Muscle of back (tissue), 11 donors: ENCODE data around the gene TRIM47. TPM values are rescaled to one million over a fixed set of nuclear protein-coding genes. Genes with fewer than 3 reads are reported as not detected.

Experiments used
- DNase-seq, 3 donors: peaks; one replicate each; pipeline versions ENCODE4 v3.0.0 to v3.0.0-alpha.2; 2013
- polyA plus RNA-seq, 10 donors: library from polyadenylated mRNA; unstranded; fragments of 120-200 nt; gene quantifications; one replicate each; pipeline ENCODE4 v1.2.1, GENCODE V29; 2013; ENCODE audit not compliant: insufficient read length in 10 of 10

TRIM47 gene
- polyA plus RNA-seq, 10 donors, result 15.3 to 27.2 (median 21.3) TPM

DNA sequence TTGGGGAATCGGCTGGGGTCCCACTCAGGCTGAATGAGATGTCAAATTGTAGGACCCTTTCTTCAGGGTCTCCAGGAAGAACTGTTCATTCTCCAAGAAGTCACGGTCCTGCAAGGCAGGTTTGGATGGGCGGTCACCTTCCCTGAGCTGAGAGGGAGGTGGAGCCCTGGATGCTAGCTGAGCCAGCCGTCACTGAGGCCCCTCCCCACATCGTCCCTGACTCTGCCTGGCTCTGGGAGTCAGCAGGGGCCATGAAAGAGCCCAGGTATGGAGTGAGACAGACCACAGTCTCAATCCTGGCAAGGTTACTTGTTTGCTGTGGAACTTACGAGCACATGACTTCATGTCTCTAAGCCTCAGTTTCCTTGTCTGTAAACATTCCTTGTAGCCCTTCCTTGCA is 32.3 kb upstream of the TRIM47 start:
- no peak for DNase-seq

DNA sequence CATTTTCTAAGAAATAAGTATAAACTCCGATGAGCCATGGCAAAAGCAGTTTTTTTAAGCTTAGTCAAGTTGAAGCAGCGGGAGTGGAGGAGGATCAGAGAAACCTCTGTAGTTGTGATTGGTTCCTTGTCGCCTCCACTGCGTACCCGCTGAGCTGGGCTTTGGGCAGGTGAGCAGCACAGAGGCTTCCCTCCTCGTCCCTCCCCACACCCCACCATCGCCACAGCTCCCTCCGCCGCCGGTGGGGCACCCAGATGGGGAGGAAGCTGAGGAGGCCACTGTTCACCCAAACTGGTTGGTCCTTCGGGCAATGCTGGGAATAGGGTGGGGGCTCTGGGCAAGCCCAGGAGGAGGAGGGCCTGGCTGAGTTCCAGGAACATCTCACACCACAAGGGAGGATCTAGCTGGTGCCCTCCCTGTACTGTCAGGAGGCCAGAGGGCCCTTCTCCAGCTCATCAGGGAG is 31.5 kb upstream of the TRIM47 start:
- no peak for DNase-seq

DNA sequence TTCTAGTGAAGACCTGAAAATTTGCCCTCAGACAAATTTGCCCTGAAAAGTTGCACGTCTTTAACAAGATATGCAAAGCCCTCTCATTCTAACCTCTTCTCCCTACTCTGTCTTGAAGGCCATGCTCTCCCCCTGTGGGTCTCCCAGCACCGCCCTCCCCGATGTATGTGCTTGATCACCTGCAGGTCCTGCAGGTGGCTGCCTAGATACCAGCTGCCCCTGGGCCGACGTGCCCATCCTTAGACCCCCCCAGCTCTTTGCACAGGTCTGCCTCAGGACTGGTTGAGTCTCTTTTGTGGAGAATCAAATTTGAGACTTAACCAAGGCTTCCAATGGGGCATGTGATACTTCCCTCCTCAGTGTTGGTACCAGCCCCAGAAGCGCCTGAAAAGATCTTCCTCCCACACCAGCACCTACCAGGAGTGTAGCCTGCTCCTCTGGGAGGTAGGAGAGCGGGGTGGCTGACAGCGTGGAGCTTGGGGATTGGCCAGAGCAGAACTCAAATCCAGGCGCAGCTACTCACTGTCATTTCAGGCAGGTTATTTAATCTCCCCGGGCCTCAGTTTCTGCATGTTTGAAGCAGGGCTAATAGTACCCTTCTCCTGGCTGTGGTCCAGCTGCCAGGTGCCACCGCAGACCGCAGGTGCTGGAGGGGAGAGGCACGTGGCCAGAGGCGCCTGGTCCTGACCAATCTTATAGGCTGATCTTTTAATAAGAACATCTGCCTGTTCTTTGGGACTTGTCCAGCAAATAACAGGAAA is 30.9 kb upstream of the TRIM47 start:
- DNase-seq, result no peak

DNA sequence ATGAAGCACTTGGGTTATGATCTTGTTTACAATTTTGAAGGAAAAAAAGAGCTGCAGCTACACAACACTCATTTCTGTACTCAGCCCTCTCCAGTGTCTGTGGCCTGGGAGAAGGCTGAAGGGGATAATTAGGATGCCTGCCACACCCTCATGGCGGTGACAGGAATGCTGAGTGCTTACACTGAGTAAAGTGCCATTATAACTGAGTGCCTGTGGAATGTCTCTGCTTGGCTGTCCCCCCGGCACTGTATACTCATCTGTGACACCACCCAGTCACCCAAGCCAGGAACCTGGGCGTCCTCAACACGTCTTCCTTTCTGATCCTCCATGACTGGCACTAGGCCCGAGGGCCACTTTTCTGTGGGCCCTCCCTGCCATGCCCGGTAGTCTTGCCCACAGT is 29.8 kb upstream of the TRIM47 start:
- DNase-seq, result no peak

DNA sequence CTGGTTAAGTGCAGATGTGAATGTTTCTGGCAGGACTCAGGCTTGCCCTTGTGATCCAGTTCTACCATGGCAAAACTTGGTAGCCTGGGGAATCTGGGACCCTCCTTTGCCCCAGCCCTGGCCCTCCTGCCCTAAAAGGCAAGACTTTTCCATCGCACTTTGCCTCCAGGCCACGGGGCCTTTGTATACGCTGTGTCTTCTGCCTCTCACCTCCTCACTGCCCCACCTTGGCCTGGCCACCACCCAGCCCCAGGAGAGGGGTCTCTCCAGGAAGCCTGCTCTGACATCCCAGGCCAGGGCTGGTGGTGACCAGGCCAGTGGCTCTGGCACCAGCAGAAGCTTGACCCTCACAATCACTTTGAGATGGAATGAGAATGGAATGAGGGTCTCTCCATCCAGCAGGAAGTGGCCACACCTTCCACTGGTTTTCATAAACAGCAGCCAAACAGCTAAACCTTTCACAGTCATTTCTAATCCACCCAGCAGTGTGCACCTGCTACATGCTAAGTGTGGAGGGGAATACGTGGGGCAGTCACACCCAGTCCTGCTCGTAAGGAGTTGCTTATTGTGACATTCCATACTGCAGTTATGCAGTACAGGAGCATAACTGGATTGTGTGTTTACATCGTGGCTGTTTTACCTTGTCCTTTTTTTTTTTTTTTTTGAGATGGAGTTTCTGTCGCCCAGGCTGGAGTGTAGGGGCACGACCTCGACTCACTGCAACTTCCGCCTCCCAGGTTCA is 27.9 kb upstream of the TRIM47 start:
- no peak for DNase-seq

DNA sequence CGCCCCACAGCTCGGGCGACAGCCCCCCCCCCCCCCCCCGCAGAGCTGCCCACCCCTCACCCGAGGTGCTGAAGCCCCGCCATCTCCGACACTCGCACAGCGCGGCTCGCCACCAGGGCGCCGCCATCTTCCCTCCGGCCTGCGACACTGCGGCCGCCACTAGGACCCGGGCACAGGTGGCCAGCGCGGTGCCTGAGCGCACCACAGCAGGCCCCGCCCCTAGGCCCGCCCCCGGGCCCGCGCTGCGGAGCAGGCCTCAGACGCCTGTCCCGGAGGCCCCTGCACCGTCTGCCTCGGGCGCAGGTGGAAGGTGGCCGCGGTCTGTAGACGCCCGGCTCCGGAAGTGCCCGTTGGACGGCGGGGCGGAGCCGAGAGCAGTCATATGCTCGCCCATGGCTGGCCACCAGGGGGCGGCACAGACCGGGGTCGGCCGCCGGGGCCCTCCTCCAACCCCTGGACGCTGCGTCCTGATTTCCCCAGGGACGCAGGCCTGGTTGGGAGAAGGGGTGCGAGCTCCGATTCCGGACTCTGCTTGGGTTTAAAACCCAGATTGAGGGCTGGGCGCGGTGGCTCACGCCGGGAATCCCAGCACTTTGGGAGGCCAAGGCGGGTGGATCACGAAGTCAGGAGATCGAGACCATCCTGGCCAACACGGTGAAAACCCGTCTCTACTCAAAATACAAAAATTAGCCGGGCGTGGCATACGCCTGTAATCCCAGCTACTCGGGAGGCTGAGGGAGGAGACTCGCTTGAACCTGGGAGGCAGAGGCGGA is 26.6 kb upstream of the TRIM47 start, which contains the start of gene MRPL38:
MRPL38 (minus strand) TSS at position 136 of the 773 bp plus-strand sequence; CDS start at position 127, 9 bp downstream.
- DNase-seq, result peak; percentile 92 to 96 (median 93)

DNA sequence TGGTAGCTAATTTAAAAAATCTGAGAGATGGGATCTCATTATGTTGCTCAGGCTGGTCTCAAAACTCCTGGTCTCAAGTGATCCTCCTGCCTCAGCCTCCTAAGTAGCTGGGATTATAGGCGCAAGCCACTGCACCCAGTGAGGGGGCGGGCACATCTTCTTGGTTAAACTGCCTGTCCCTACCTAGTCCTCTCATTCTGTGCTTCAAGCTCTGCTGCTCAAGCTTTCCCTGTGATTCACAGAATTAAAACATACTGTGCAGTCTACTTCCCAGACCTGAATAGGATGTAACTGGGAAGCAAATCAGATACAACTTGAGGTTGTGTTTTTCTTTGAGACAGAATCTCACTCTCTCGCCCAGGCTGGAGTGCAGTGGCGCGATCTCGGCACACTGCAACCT is 24.0 kb upstream of the TRIM47 start:
- DNase-seq, result no peak

DNA sequence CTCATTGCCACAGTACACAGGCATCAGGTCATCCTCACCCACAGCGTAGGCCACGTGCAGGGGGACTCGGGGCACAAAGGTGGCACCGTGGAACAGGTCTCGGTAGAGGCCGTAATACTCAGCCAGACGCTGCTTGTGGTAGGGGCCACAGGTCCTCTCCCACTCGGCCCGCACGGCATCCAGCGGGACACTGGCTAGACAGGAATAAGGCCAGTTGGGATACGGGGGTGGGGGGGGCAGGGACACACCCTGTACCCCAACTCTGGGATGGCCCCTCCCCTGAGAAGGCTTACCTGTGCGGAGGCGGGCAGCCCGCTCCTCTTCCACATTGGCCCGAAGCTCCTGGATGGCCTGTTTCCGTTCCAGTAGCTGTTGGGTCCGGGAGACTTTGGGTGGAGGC is 23.3 kb upstream of the TRIM47 start:
- DNase-seq, result no peak

DNA sequence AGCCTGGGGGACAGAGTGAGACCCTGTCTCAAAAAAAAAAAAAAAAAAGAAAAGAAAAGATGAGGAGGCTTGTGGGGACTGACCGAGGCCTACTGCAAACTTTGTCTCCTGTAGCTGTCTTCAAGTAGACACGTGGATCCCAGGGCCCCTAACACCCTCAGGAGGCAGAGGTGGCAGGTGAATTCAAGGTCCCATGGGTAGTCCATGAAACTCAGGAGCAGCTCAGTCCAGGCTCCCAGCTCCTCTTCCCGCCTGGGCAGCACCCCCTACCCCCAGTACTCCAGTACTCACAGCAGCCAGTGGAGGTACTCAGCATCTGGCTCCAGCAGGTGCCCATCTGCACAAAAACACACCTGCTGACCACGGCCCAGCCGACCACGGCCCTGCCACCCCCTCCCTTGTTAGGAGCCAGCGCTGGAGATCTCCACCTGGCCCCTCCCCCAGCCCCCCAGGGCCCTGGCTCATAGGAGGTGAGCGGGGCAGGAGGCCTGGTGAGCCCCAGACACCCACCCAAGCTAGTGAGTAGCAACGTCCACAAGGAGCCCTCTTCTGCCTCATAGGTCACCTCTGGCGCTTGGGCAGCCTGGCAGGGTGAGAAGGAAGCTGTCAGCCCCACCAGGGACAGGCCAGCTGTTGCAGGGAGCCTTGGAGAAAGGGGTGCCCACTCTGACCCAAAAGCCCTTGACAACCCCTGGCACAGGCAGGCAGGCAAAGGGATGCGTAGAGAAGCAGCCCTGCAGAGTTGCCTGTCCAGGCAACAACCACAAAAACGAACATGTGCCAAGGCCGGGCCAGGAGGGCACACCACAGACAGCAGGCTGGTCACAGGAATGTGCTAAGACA is 22.5 kb upstream of the TRIM47 start:
- no peak for DNase-seq

DNA sequence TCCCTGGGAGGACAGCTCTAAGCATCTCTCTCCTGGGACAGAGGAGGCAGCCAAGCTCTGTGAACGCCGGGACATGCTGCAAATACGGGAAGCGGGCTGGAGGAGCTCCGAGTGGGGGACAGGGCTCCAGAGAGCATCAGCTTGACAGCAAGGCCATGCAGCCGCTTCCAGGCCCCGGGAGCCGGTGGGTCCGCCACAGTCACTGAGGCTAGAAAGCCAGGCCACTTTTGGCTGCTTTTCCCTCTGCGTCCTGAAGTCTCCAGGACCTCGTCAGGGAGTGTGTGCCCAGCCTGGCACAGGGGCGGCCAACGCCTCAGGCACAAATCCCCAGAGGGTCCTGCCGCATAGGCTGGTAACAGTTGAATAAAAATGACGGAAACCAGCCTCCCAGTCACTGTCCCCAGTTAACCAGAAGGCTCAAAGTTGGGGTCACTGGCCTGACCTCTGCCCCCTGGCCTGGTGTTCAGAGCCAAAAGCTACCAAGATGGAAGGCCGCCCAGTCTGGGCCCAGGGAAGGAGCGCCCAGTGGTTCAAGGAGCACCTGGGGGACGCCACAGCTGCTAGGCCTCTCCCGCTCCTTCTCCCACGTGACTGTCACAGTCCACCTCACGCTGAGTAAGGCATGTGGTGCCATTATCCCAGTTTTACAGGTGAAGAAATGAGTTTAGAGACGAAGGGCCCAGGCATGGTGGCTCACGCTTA is 21.5 kb upstream of the TRIM47 start:
- DNase-seq, result no peak

DNA sequence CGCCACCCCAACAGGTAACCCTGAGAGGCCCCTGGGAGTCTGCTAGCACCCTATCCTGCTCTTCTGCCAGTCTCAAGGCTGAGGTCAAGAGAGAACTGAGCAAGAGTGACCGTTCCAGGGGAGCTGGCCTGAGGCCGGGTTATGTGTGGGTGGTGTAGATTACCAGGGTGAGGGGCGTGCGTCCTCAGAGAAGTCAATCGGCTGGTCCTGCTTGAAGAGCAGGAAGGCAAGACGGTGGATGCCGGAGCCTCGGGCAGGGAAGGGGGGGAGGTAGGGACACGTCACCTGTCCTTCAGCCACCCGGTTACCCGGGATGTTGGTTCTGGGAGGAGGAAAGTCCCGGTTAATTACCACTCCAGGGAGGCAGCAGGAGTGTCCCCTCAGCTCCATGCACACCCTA is 21.0 kb upstream of the TRIM47 start:
- no peak for DNase-seq

DNA sequence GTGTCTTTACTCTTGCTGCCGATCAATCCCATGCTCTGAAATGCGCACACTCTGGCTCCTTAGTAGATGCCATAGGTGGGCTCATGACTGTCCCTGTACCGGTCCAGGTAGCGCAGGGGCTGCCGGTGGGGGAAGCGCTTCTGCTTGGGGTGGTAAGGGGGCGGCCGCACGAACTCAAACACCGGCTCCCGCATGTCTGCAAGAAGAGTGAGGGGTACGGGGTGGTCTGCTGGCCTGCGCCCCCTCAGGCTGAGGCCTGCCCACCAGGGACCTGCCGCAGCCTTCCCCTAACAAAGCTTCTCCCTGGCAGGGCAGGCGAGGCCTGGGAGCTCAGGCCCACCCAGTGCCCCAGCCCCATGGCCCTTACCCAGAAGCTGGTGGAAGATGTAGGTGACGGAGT is 20.4 kb upstream of the TRIM47 start:
- DNase-seq, result no peak

DNA sequence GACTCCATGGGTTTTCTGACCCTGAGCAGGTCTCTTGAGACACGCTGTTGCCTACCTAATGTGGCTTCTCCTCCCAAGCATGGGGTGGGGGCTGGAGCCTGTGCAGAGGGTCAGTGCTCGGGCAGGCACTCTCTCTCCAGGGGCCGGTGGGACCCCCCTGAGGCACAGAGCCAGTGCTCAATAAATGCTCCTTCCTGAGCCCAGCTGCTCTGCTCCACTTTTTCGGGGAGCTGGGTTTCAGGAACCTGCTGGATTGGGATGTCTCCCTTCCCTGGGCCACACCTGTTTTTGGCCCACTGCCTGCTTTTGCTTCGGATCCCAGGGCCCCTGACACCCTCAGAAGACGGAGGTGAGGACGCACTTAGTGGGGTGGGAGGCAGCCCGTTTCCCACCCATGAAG is 19.7 kb upstream of the TRIM47 start:
- no peak for DNase-seq

DNA sequence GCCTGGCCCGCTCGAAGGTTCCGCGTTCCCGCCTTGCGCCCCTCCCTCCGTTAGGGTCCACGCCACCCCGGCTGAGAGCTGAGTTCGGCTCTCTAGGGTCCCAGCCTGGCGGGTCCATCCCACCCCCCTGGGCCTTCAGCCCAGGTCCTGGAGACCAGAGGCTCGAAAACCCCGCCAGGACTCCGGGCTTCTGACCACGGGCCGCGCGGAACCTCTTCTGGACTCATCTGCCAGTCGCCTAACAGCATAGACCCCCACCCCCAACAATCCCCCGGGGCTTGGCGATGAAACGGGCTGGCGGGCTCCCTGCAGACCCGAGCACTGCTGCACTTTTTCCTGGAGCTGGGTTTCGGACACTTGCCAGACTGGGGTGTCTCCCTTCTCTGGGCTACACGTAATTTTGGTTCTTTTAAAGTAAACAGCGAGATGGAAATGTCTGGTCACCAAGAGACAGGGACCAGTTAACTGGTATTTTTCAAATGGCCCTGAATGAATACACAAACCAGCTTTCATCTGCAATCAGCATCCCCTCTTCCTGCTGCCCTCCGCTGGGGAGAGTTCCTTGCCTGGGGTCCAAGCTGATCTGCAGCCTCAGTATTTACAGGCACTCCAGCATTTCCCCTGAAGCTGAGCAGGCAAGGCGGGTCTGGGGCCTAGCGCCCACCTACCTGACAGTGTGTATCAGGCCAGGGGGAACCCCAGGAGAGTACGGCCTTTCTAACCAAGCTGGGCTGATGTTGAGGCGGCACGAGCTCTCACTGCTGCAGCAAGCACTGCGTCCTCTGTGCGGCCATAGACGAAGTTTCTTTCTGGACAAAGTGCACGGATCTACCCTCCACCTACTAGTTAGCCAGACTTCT is 19.0 kb upstream of the TRIM47 start:
- peak in 1 of 3 donors; percentile 42 for DNase-seq

DNA sequence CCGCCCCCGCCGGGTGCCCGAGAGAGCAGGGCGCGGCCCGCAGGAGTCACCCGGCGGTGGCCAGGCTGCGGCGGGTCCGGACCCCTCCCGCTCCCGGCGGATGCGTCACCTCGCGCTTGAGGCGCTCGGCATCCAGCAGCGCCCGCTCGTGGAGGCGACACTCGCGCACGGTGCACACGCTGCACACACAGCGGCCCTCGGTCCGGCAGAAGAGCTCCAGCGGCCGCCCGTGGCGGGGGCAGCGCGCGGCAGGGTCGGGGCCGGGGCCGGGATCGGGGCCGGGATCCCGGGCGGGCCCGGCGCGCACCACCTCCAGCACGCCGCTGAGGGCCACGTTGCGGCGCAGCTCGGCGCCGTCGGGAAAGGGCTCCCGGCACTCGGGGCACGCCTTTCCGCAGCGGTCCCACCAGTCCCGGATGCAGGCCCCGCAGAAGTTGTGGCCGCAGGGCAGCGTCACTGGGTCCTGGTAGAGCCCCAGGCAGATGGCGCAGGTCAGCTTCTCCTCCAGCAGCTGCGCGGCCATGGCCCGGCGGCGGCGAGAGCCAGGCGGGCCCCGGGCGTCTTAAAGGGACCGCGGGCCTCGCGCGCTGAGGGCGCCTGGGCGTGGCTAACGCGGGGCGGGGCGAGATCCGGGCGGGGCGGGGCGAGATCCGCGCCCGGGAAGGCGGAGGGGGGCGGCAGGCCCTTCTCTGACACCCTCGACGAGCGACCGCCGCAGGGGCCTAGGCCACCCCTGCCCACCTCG is 18.2 kb upstream of the TRIM47 start, which contains the start of gene TRIM65:
TRIM65 (minus strand) TSS at position 537 of the 745 bp plus-strand sequence; CDS start at position 523, 14 bp downstream.
- DNase-seq, result peak; percentile 80 to 94 (median 86)

DNA sequence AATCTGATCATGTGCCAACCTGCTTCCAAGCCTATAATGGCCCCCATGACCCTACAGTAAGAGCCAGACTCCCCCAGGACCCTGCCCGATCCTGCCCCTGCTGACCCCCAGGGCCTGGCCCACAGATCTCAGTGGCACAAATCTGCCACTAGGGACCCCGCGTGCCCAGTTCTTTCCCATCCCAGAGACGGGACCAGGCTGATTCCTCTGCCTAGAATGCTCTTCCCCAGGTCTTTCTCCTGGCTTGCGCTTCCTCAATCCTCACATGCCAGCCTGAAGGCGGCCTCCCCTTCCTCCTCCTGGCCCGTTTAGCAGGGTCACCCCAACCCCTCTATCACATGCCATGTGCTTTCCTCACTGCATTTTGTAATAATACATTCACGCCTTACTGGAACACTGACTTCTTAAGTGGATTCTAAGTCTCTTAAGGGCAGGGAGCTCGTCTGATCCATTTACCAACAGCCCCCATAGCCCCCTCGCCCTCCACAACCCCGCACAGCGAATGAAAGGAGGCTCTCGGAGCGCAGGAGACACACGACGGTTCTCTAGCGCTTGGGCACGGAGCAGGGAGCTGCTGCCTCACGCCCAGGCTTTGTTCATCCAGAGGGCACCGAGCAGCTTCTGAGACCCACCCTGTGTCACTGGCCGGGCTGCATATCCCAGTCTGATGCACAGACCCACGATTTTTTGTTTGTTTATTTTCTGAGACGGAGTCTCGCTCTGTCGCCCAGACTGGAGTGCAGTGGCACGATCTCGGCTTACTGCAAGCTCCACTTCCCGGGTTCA is 17.2 kb upstream of the TRIM47 start:
- no peak for DNase-seq

DNA sequence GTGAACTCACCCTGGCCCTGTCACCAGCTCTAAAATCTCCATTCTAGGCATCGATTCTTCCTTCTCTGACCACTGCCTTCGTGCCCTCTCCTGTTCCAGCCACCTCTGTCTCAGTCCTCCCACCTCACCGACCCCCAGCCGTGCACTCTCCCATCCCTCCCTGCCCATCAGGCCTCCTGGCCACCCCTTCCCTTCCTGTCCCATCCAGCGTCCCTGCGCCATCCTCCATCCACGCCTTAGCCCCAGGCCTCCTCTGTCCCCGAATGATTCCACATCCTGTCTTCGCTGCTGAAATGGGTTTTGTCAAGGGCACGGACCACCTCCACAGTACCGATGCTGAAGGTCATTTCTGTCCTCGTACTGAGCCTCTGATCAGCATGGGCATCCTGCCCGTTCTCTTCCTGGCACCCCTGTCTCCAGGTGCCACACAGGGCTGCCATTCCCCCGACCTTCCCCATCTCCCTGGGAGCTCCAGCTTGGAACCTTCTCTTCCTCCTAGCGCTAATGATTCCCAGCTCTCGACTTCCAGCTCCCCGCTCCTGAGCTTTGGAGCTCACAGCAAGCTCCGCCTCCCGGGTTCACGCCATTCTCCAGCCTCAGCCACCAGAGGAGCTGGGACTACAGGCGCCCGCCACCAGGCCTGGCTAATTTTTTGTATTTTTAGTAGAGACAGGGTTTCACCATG is 15.8 kb upstream of the TRIM47 start:
- DNase-seq, result no peak
